HepG2 (cell line): Measurements from ENCODE around the gene TGFA. TPM values are rescaled to one million over a fixed set of nuclear protein-coding genes. Genes with fewer than 3 reads are reported as not detected.

Experiments used
- ATAC-seq: fragments of 200-7000 bp; cut with Tn5 transposase; 3 replicates; pipeline ENCODE4 v1.9.1; 2020; ENCODE audit warnings: mild to moderate bottlenecking, moderate library complexity
- BruUV-seq: library from RNA; stranded (reverse); fragments of 400-500 nt; replicated peaks from 2 replicates; lab custom pipeline; 2021; lab: Mats Ljungman, UMichigan
- CTCF ChIA-PET: fragments of 300-600 bp; formaldehyde crosslinking; extraction: SDS; loops from one replicate; lab custom pipeline; 2021; ENCODE audit warnings: low total read pairs, inconsistent platforms, low intra/inter-chr PET ratio; lab: Yijun Ruan, JAX
- POLR2A ChIA-PET: fragments of 350-600 bp; sonication (Branson Sonifier 250); formaldehyde crosslinking; loops from one replicate; lab custom pipeline; 2020; ENCODE audit warnings: antibody characterized with exemption, inconsistent platforms; lab: Yijun Ruan, JAX
- DNase-seq: peaks from one replicate; pipeline ENCODE4 v3.0.0-alpha.2; 2015; ENCODE audit warnings: low spot score
- FAIRE-seq: peaks from 3 replicates; lab custom pipeline; 2011; peaks lifted over from hg19 to GRCh38; lab: Jason Lieb, UNC
- H2AFZ ChIP-seq: one replicate; pipeline ENCODE4 v1.6.1; 2011; ENCODE audit warnings: low read length, inconsistent platforms
- H3K27ac ChIP-seq: fragments of 300-600 bp; 3 replicates; pipeline ENCODE4 v1.8.0; 2011; ENCODE audit warnings: mixed run types, mild to moderate bottlenecking, mixed read lengths, low read length, inconsistent platforms; ENCODE audit not compliant: insufficient read depth; ENCODE audit errors: extremely low read length
- H3K27me3 ChIP-seq, 2 experiments: fragments of 200-600 bp in 1 of 2; 2 replicates in 1 of 2; 3 replicates in 1 of 2; pipeline versions ENCODE4 v1.6.0 to v1.8.0; 2011; ENCODE audit warnings: low read length in 2 of 2, mild to moderate bottlenecking in 2 of 2, moderate library complexity in 2 of 2, inconsistent platforms in 1 of 2; ENCODE audit not compliant: insufficient read depth in 2 of 2, control insufficient read depth in 1 of 2
- H3K36me3 ChIP-seq, 2 experiments: fragments of 200-600 bp in 1 of 2; replicated peaks in 1 of 2; 2 replicates in 1 of 2; 3 replicates in 1 of 2; pipeline versions ENCODE4 v1.5.1 to v1.8.0; 2011; ENCODE audit warnings: low read length in 2 of 2, inconsistent platforms in 1 of 2; ENCODE audit not compliant: insufficient read depth in 2 of 2, control insufficient read depth in 1 of 2
- H3K4me1 ChIP-seq: 2 replicates; pipeline ENCODE4 v1.5.1; 2012; ENCODE audit warnings: low read length, inconsistent platforms; ENCODE audit not compliant: insufficient read depth
- H3K4me2 ChIP-seq: 2 replicates; pipeline ENCODE4 v1.6.0; 2011; ENCODE audit warnings: low read depth, low read length, inconsistent platforms
- H3K4me3 ChIP-seq, 3 experiments: fragments of 200-600 bp in 1 of 3; sonication (generic), shearing (Covaris generic) in 1 of 3; replicated peaks in 1 of 3; 2 replicates each; pipeline ENCODE4 v1.5.1; 2011 to 2016; ENCODE audit warnings: low read length in 3 of 3, inconsistent platforms in 2 of 3, low read depth in 2 of 3, mild to moderate bottlenecking in 2 of 3, control low read depth in 1 of 3, mixed read lengths in 1 of 3; ENCODE audit not compliant: insufficient read depth in 1 of 3
- H3K79me2 ChIP-seq: one replicate; pipeline ENCODE4 v1.6.1; 2011; ENCODE audit warnings: low read length, inconsistent platforms; ENCODE audit not compliant: insufficient read depth
- H3K9ac ChIP-seq: 2 replicates; pipeline ENCODE4 v1.6.0; 2011; ENCODE audit warnings: mild to moderate bottlenecking, low read depth, low read length, inconsistent platforms; ENCODE audit not compliant: insufficient read depth
- H3K9me3 ChIP-seq: 2 replicates; pipeline ENCODE4 v1.5.1; 2012; ENCODE audit warnings: mild to moderate bottlenecking, low read length
- H4K20me1 ChIP-seq: 2 replicates; pipeline ENCODE4 v1.6.0; 2011; ENCODE audit warnings: inconsistent platforms, mild to moderate bottlenecking, low read length, moderate library complexity; ENCODE audit not compliant: insufficient read depth
- CCDC6 ChIP-seq: sonication (generic); formaldehyde crosslinking; IDR thresholded peaks from 2 replicates; pipeline ENCODE4 v1.8.1; 2022; ENCODE audit warnings: mild to moderate bottlenecking, missing genetic modification reagents, moderate library complexity
- FOSL1 ChIP-seq: sonication (generic); formaldehyde crosslinking; IDR thresholded peaks from 2 replicates; pipeline ENCODE4 v1.9.0; 2021; ENCODE audit warnings: missing genetic modification reagents, borderline replicate concordance
- SRF ChIP-seq: IDR thresholded peaks from 2 replicates; pipeline ENCODE4 v1.6.1; 2011; ENCODE audit warnings: mild to moderate bottlenecking, low read depth, low read length, moderate library complexity
- ZNF3 ChIP-seq: IDR thresholded peaks from 2 replicates; pipeline ENCODE4 v1.7.0; 2017; ENCODE audit warnings: inconsistent platforms
- ZNF337 ChIP-seq: sonication (generic); formaldehyde crosslinking; IDR thresholded peaks from 2 replicates; pipeline ENCODE4 v1.5.1; 2020; ENCODE audit warnings: missing genetic modification reagents, low read depth, mild to moderate bottlenecking, borderline replicate concordance
- WGBS: methylation state at CpG from one replicate; pipeline ENCODE4 v1.1.6; 2017; ENCODE audit warnings: low lambda C conversion rate; 5-methylcytosine and 5-hydroxymethylcytosine counted together
- in situ Hi-C: cut with HindIII; loops from 2 replicates; pipeline ENCODE4 v1.10.0; 2017; ENCODE audit warnings: low pct_unique_long_range_greater_than_20kb; ENCODE audit not compliant: extremely low pct_ligation_motif_present
- intact Hi-C: fragments of 100-400 bp; cut with micrococcal nuclease; formaldehyde crosslinking; loops from one replicate; pipeline ENCODE4 v1.10.0; 2022; ENCODE audit not compliant: unreplicated experiment
- polyA plus RNA-seq, 8 experiments: library from polyadenylated mRNA; depleted of rRNA in 3 of 8; stranded (reverse) in 7 of 8; unstranded in 1 of 8; fragments of >200 nt; fragmentation: Illumina TruSeq in 4 of 8; extraction: Trizol in 4 of 8; gene quantifications; 2 replicates each; pipeline versions ENCODE4 v1.2.1 to v1.2.3, GENCODE V29; 2011 to 2016; ENCODE audit warnings: low read depth in 4 of 8, missing spikeins in 1 of 8, mixed read lengths in 1 of 8; ENCODE audit not compliant: insufficient read depth in 1 of 8
- total RNA-seq, 5 experiments: library from RNA; depleted of rRNA; stranded (reverse); fragments of >200 nt; fragmentation: Illumina TruSeq; extraction: Trizol; gene quantifications; 2 replicates each; pipeline ENCODE4 v1.2.3, GENCODE V29; 2016; ENCODE audit warnings: low read depth in 1 of 5
- TF ChIP-seq, protein P1 (sequence below): sonication (generic); formaldehyde crosslinking; IDR thresholded peaks from 2 replicates; pipeline ENCODE4 v1.9.0; 2022; ENCODE audit warnings: missing genetic modification reagents, mild to moderate bottlenecking, borderline replicate concordance
- TF ChIP-seq, protein P2 (sequence below): sonication (generic); formaldehyde crosslinking; IDR thresholded peaks from 2 replicates; pipeline ENCODE4 v1.5.1; 2020; ENCODE audit warnings: missing genetic modification reagents, mild to moderate bottlenecking, borderline replicate concordance
- TF ChIP-seq, protein P3 (sequence below): sonication (generic); formaldehyde crosslinking; IDR thresholded peaks from one replicate; pipeline ENCODE4 v1.5.1; 2020; ENCODE audit warnings: mild to moderate bottlenecking, missing genetic modification reagents; ENCODE audit errors: not compliant biosample characterization

TGFA gene
- total and polyA plus RNA-seq, 2 of the 13 experiments (the other 11 are each of a cell fraction or from before 2014, with no cell fraction given): 7.8 to 15.3 TPM

GRCh38 chr2:70526126-70526525, 27.5 kb downstream of the TGFA start:
- in situ Hi-C loops (no loop called here), intact Hi-C loops (no loop called here)
- Histone ChIP-seq H3K36me3 (no peaks in the 10 kb centered on the region), H3K4me1 (peaks cover 42% of the 10 kb centered on the region), H3K9me3 (no peaks in the 10 kb centered on the region), H3K4me2 (no peak overlapping the region), H3K27ac (no peak overlapping the region), H4K20me1 (no peaks in the 10 kb centered on the region), H3K79me2 (peaks cover 2% of the 10 kb centered on the region), H3K4me3 (no peak overlapping the region), H3K27me3 (no peaks in the 10 kb centered on the region), H2AFZ (no peak overlapping the region), H3K9ac (no peak overlapping the region)
- no peak for DNase-seq
- WGBS: 78% methylated on average over 3 of the region's 3 CpGs
- no TSS peak for BruUV-seq
- POLR2A ChIA-PET: no interaction called here
- no peak for ATAC-seq
- TF ChIP-seq, protein P1, sequence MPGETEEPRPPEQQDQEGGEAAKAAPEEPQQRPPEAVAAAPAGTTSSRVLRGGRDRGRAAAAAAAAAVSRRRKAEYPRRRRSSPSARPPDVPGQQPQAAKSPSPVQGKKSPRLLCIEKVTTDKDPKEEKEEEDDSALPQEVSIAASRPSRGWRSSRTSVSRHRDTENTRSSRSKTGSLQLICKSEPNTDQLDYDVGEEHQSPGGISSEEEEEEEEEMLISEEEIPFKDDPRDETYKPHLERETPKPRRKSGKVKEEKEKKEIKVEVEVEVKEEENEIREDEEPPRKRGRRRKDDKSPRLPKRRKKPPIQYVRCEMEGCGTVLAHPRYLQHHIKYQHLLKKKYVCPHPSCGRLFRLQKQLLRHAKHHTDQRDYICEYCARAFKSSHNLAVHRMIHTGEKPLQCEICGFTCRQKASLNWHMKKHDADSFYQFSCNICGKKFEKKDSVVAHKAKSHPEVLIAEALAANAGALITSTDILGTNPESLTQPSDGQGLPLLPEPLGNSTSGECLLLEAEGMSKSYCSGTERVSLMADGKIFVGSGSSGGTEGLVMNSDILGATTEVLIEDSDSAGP (CRISPR knock-in tag): no peak
- TF ChIP-seq CCDC6 (CRISPR knock-in tag): no peak
- no peak for TF ChIP-seq ZNF337 (CRISPR knock-in tag)
- TF ChIP-seq, protein P2, sequence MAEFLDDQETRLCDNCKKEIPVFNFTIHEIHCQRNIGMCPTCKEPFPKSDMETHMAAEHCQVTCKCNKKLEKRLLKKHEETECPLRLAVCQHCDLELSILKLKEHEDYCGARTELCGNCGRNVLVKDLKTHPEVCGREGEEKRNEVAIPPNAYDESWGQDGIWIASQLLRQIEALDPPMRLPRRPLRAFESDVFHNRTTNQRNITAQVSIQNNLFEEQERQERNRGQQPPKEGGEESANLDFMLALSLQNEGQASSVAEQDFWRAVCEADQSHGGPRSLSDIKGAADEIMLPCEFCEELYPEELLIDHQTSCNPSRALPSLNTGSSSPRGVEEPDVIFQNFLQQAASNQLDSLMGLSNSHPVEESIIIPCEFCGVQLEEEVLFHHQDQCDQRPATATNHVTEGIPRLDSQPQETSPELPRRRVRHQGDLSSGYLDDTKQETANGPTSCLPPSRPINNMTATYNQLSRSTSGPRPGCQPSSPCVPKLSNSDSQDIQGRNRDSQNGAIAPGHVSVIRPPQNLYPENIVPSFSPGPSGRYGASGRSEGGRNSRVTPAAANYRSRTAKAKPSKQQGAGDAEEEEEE: no peak
- TF ChIP-seq FOSL1 (CRISPR knock-in tag): no peak
- TF ChIP-seq, protein P3, sequence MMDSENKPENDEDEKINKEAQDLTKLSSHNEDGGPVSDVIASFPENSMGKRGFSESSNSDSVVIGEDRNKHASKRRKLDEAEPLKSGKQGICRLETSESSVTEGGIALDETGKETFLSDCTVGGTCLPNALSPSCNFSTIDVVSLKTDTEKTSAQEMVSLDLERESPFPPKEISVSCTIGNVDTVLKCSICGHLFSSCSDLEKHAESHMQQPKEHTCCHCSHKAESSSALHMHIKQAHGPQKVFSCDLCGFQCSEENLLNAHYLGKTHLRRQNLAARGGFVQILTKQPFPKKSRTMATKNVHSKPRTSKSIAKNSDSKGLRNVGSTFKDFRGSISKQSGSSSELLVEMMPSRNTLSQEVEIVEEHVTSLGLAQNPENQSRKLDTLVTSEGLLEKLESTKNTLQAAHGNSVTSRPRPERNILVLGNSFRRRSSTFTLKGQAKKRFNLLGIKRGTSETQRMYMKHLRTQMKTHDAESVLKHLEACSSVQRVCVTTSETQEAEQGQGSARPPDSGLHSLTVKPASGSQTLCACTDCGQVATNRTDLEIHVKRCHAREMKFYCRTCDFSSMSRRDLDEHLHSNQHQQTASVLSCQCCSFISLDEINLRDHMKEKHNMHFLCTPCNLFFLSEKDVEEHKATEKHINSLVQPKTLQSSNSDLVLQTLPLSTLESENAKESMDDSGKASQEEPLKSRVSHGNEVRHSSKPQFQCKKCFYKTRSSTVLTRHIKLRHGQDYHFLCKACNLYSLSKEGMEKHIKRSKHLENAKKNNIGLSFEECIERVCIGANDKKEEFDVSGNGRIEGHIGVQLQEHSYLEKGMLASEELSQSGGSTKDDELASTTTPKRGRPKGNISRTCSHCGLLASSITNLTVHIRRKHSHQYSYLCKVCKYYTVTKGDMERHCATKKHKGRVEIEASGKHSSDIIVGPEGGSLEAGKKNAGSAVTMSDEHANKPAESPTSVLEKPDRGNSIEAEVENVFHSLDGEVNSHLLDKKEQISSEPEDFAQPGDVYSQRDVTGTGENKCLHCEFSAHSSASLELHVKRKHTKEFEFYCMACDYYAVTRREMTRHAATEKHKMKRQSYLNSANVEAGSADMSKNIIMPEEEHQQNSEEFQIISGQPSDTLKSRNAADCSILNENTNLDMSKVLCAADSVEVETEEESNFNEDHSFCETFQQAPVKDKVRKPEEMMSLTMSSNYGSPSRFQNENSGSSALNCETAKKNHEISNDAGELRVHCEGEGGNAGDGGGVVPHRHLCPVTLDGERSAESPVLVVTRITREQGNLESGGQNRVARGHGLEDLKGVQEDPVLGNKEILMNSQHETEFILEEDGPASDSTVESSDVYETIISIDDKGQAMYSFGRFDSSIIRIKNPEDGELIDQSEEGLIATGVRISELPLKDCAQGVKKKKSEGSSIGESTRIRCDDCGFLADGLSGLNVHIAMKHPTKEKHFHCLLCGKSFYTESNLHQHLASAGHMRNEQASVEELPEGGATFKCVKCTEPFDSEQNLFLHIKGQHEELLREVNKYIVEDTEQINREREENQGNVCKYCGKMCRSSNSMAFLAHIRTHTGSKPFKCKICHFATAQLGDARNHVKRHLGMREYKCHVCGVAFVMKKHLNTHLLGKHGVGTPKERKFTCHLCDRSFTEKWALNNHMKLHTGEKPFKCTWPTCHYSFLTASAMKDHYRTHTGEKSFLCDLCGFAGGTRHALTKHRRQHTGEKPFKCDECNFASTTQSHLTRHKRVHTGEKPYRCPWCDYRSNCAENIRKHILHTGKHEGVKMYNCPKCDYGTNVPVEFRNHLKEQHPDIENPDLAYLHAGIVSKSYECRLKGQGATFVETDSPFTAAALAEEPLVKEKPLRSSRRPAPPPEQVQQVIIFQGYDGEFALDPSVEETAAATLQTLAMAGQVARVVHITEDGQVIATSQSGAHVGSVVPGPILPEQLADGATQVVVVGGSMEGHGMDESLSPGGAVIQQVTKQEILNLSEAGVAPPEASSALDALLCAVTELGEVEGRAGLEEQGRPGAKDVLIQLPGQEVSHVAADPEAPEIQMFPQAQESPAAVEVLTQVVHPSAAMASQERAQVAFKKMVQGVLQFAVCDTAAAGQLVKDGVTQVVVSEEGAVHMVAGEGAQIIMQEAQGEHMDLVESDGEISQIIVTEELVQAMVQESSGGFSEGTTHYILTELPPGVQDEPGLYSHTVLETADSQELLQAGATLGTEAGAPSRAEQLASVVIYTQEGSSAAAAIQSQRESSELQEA (CRISPR knock-in tag): no peak
- TF ChIP-seq SRF: no peak
- no peak for TF ChIP-seq ZNF3
- CTCF ChIA-PET: no interaction called here
- no peak for FAIRE-seq
